SK-N-SH (cell line): ENCODE measurements around the gene CCDC183. TPM values are rescaled to one million over a fixed set of nuclear protein-coding genes. Genes with fewer than 3 reads are reported as not detected.

ENCODE experiments used
- CTCF ChIA-PET: fragments of 300-600, 350-600 bp; formaldehyde crosslinking; extraction: SDS; loops from one replicate; lab custom pipeline; 2021; lab: Yijun Ruan, JAX
- POLR2A ChIA-PET: fragments of 350-600 bp; sonication (Branson Sonifier 250); formaldehyde crosslinking; extraction: SDS; loops from one replicate; lab custom pipeline; 2020; ENCODE audit warnings: antibody characterized with exemption, inconsistent platforms; lab: Yijun Ruan, JAX
- DNase-seq: peaks from one replicate; pipeline ENCODE4 v3.0.0; 2012
- H2AFZ ChIP-seq: fragments of 200-600 bp; sonication (generic); 2 replicates; pipeline ENCODE4 v1.8.1; 2016; ENCODE audit warnings: antibody characterized with exemption, mild to moderate bottlenecking, low read depth
- H3F3A ChIP-seq: fragments of 200-600 bp; sonication (generic); replicated peaks from 2 replicates; pipeline ENCODE3; 2016; ENCODE audit warnings: antibody characterized with exemption, mild to moderate bottlenecking; ENCODE audit not compliant: insufficient read depth
- H3K27ac ChIP-seq, 2 experiments: fragments of 200-500 bp in 1 of 2; fragments of 200-600 bp in 1 of 2; sonication (Bioruptor generic) in 1 of 2; sonication (generic), shearing (Covaris generic) in 1 of 2; 2 replicates each; pipeline versions ENCODE4 v1.5.1 to v1.6.1; 2014 to 2016; ENCODE audit warnings: low read depth in 2 of 2, inconsistent platforms in 1 of 2, low read length in 1 of 2, mild to moderate bottlenecking in 1 of 2, mixed read lengths in 1 of 2
- H3K27me3 ChIP-seq: fragments of 200-600 bp; sonication (generic), shearing (Covaris generic); 2 replicates; pipeline ENCODE4 v1.6.1; 2016; ENCODE audit warnings: mixed run types; ENCODE audit not compliant: insufficient read depth
- H3K36me3 ChIP-seq, 2 experiments: fragments of 200-500 bp in 1 of 2; fragments of 200-600 bp in 1 of 2; sonication (Bioruptor generic) in 1 of 2; sonication (generic) in 1 of 2; replicated peaks in 1 of 2; 2 replicates each; pipeline versions ENCODE3 to v1.5.1; 2014 to 2016; ENCODE audit warnings: low read length in 1 of 2, mild to moderate bottlenecking in 1 of 2; ENCODE audit not compliant: insufficient read depth in 2 of 2, control insufficient read depth in 1 of 2
- H3K4me1 ChIP-seq, 2 experiments: fragments of 200-500 bp in 1 of 2; fragments of 200-600 bp in 1 of 2; sonication (Bioruptor generic) in 1 of 2; sonication (generic), shearing (Covaris generic) in 1 of 2; 2 replicates each; pipeline versions ENCODE4 v1.5.1 to v1.6.1; 2014 to 2016; ENCODE audit warnings: low read depth in 1 of 2, low read length in 1 of 2, mixed run types in 1 of 2; ENCODE audit not compliant: insufficient read depth in 2 of 2, control insufficient read depth in 1 of 2
- H3K4me2 ChIP-seq: fragments of 200-600 bp; sonication (generic), shearing (Covaris generic); 2 replicates; pipeline ENCODE4 v1.6.1; 2017; ENCODE audit warnings: mixed run types
- H3K4me3 ChIP-seq, 2 experiments: fragments of 200-500 bp in 1 of 2; fragments of 200-600 bp in 1 of 2; sonication (Bioruptor generic) in 1 of 2; sonication (generic), shearing (Covaris generic) in 1 of 2; 2 replicates each; pipeline versions ENCODE4 v1.5.1 to v1.8.1; 2014 to 2016; ENCODE audit warnings: low read depth in 2 of 2, inconsistent platforms in 1 of 2, low read length in 1 of 2, mild to moderate bottlenecking in 1 of 2, mixed read lengths in 1 of 2, moderate library complexity in 1 of 2
- H3K79me2 ChIP-seq: fragments of 200-600 bp; sonication (generic); 2 replicates; pipeline ENCODE4 v1.8.1; 2017; ENCODE audit warnings: mild to moderate bottlenecking; ENCODE audit not compliant: insufficient read depth
- H3K9ac ChIP-seq: fragments of 200-600 bp; sonication (generic); 2 replicates; pipeline ENCODE4 v1.6.1; 2017; ENCODE audit warnings: mixed run types
- H3K9me2 ChIP-seq: fragments of 200-600 bp; sonication (generic); 2 replicates; pipeline ENCODE4 v1.6.1; 2017; ENCODE audit warnings: mixed run types
- H3K9me3 ChIP-seq: fragments of 200-600 bp; sonication (generic); 2 replicates; pipeline ENCODE4 v1.6.1; 2017; ENCODE audit warnings: mixed run types, mild to moderate bottlenecking, moderate library complexity
- H4K20me1 ChIP-seq: fragments of 200-600 bp; sonication (generic); 2 replicates; pipeline ENCODE4 v1.6.1; 2017; ENCODE audit warnings: mild to moderate bottlenecking, mixed run types; ENCODE audit not compliant: insufficient read depth
- CHD2 ChIP-seq: fragments of 150-350 bp; IDR thresholded peaks from 2 replicates; pipeline ENCODE4 v1.6.1; 2018; ENCODE audit warnings: low read length; ENCODE audit not compliant: partially characterized antibody
- EP300 ChIP-seq, 2 experiments: IDR thresholded peaks; 2 replicates each; pipeline versions ENCODE4 v1.4.0 to v1.6.1; 2012; ENCODE audit warnings: borderline replicate concordance in 1 of 2, low read depth in 1 of 2, low read length in 1 of 2
- EZH2phosphoT487 ChIP-seq: fragments of 200-600 bp; sonication (generic); IDR thresholded peaks from 2 replicates; pipeline ENCODE4 v1.6.1; 2017; ENCODE audit warnings: low read depth, mixed run types, mild to moderate bottlenecking, antibody characterized with exemption, moderate library complexity, borderline replicate concordance
- FOSL2 ChIP-seq: IDR thresholded peaks from 2 replicates; pipeline ENCODE4 v1.4.0; 2012; ENCODE audit warnings: low read depth, mild to moderate bottlenecking, moderate library complexity, borderline replicate concordance
- FOXJ3 ChIP-seq: sonication (generic); formaldehyde crosslinking; IDR thresholded peaks from 2 replicates; pipeline ENCODE4 v1.5.1; 2020; ENCODE audit warnings: mild to moderate bottlenecking, missing genetic modification reagents
- FOXM1 ChIP-seq: IDR thresholded peaks from 2 replicates; pipeline ENCODE4 v1.4.0; 2012; ENCODE audit warnings: low read depth, mild to moderate bottlenecking
- MAX ChIP-seq: IDR thresholded peaks from 2 replicates; pipeline ENCODE4 v1.4.0; 2012; ENCODE audit warnings: low read depth
- MEF2A ChIP-seq: IDR thresholded peaks from 2 replicates; pipeline ENCODE4 v1.4.0; 2012; ENCODE audit warnings: low read depth, borderline replicate concordance
- MXI1 ChIP-seq: IDR thresholded peaks from 2 replicates; pipeline ENCODE4 v1.6.1; 2012; ENCODE audit warnings: mild to moderate bottlenecking, low read depth, low read length, improper control_type of control experiment
- NFIC ChIP-seq: IDR thresholded peaks from 2 replicates; pipeline ENCODE4 v1.4.0; 2012; ENCODE audit warnings: borderline replicate concordance
- PBX3 ChIP-seq: IDR thresholded peaks from 2 replicates; pipeline ENCODE4; 2012
- RAD21 ChIP-seq: IDR thresholded peaks from 2 replicates; pipeline ENCODE4 v1.6.1; 2012; ENCODE audit warnings: mild to moderate bottlenecking, low read length
- RFX5 ChIP-seq: IDR thresholded peaks from 2 replicates; pipeline ENCODE4 v1.6.1; 2012; ENCODE audit warnings: mild to moderate bottlenecking, improper control_type of control experiment, low read length
- SMC3 ChIP-seq: IDR thresholded peaks from 2 replicates; pipeline ENCODE4 v1.6.1; 2012; ENCODE audit warnings: low read depth, low read length, improper control_type of control experiment
- TAF1 ChIP-seq: IDR thresholded peaks from 2 replicates; pipeline ENCODE4 v1.6.1; 2012; ENCODE audit warnings: low read depth, mild to moderate bottlenecking, low read length, moderate library complexity, borderline replicate concordance
- TCF12 ChIP-seq: IDR thresholded peaks from 2 replicates; pipeline ENCODE4 v1.4.0; 2012
- WGBS: methylation state at CpG from one replicate; pipeline ENCODE4 v1.1.6; 2017; ENCODE audit warnings: low lambda C conversion rate; 5-methylcytosine and 5-hydroxymethylcytosine counted together
- polyA plus RNA-seq, 3 experiments: library from polyadenylated mRNA; depleted of rRNA; stranded (reverse); fragments of >200 nt; gene quantifications; 2 replicates each; pipeline ENCODE4 v1.2.3, GENCODE V29; 2012
- TF ChIP-seq, protein P1 (sequence below): IDR thresholded peaks from 2 replicates; pipeline ENCODE4 v1.4.0; 2012; ENCODE audit warnings: low read depth, borderline replicate concordance

CCDC183 gene
- polyA plus RNA-seq, 1 of the 3 experiments (the other 2 are of a cell fraction), result 5.3 TPM

DNA sequence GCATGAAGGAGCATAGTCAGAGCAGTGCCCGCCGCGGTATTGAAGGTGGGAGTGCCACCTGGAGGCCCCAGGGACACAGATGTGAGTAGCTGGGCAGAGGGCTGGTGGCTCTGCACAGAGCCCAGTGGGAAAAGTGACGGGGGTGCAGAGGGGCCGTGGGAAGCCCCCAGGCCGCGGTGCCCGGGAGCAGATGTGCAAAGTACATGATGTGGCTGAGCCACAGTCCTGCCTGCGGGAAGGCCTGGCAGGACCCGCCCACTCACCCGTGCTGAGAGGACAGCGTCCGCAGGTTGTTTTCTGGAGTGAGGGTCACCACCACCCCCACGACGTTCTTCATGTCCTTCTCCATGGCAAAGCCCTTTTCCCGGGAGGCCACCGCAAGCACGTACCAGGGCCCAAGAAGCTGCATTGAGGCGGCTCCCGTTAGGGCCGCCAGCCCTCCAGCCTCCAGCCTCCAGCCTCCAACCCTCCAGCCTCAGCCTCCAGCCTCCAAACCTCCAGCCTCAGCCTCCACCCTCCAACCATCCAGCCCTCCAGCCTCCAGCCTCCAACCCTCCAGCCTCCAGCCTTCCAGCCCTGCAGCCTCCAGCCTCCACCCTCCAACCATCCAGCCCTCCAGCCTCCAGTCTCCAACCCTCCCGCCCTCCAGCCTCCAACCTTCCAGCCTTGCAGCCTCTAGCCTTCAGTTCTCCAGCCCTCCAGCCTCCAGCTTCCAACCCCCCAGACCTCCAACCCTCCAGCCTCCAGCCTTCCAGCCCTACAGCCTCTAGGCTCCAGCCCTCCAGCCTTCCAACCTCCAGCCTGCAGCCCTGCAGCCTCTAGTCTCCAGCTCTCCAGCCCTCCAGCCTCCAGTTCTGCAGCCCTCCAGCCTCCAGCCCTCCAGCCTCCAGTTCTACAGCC, 48.7 kb upstream of the CCDC183 start:
- no peaks in the 10 kb centered on the region for H3K36me3 ChIP-seq
- H3K9me3 ChIP-seq, result no peaks in the 10 kb centered on the region
- no peak overlapping the region for H3K4me2 ChIP-seq
- ChIA-PET POLR2A (interaction anchor here (0.7 kb wide), 1 partner anchor 19 kb away, joined by 4 read pairs; no protein-coding TSS in a partner anchor), CTCF (interaction anchor here (0.7 to 4.7 kb wide), 4 partner anchors 13 to 22 kb away, joined by 3 to 19 read pairs (median 4); no protein-coding TSS in a partner anchor)
- H3K79me2 ChIP-seq, result no peaks in the 10 kb centered on the region
- H3K4me3 ChIP-seq, result no peak overlapping the region
- WGBS, result 86% methylated on average over 13 of the region's 22 CpGs
- H4K20me1 ChIP-seq, result no peaks in the 10 kb centered on the region
- H3K9ac ChIP-seq, result no peak overlapping the region
- no peaks in the 10 kb centered on the region for H3K9me2 ChIP-seq
- no peaks in the 10 kb centered on the region; a peak in 1 of 4 replicates for H3K4me1 ChIP-seq
- DNase-seq, result no peak
- H3F3A ChIP-seq, result no peaks in the 10 kb centered on the region
- H2AFZ ChIP-seq, result no peak overlapping the region
- H3K27me3 ChIP-seq, result no peaks in the 10 kb centered on the region
- no peak overlapping the region for H3K27ac ChIP-seq
- no peak for TF ChIP-seq RAD21
- TF ChIP-seq FOXM1, result no peak
- TF ChIP-seq MEF2A, result no peak
- TF ChIP-seq FOSL2, result no peak
- TF ChIP-seq, protein P1, sequence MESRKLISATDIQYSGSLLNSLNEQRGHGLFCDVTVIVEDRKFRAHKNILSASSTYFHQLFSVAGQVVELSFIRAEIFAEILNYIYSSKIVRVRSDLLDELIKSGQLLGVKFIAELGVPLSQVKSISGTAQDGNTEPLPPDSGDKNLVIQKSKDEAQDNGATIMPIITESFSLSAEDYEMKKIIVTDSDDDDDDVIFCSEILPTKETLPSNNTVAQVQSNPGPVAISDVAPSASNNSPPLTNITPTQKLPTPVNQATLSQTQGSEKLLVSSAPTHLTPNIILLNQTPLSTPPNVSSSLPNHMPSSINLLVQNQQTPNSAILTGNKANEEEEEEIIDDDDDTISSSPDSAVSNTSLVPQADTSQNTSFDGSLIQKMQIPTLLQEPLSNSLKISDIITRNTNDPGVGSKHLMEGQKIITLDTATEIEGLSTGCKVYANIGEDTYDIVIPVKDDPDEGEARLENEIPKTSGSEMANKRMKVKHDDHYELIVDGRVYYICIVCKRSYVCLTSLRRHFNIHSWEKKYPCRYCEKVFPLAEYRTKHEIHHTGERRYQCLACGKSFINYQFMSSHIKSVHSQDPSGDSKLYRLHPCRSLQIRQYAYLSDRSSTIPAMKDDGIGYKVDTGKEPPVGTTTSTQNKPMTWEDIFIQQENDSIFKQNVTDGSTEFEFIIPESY, result no peak
- TF ChIP-seq FOXJ3 (CRISPR knock-in tag), result no peak
- TF ChIP-seq MXI1, result no peak
- TF ChIP-seq EZH2phosphoT487, result no peak
- TF ChIP-seq SMC3, result no peak
- TF ChIP-seq TAF1, result no peak
- no peak for TF ChIP-seq RFX5
- no peak for TF ChIP-seq MAX
- TF ChIP-seq EP300 (IDR thresholded peaks at IDR 0.05; ENCODE audit: borderline replicate concordance in 1 of 2, low read depth in 1 of 2, low read length in 1 of 2), result no peak

DNA sequence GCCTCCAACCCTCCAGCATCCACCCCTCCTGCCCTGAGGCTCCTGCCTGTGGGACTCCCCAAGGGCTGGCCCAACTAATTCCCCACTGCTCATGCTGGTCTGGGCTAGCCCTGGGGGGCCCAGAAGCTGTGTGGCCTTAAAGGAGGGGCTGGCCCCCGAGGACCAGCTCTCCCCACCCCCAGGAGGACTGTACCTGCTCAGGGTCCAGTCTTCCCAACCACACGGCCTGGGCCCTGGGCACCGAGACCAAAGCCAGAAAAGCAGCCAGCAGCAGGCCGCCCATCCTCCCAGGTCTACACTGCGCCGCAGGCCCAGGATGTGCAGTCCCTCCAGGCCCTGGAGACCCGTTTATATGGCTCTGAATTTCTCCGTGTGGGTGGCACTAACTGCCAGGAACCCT, 47.9 kb upstream of the CCDC183 start, which contains the start of gene LCN6:
Gene LCN6 (minus strand): TSS at position 325 of the 400 bp plus-strand sequence. CDS start 42 bp downstream, at position 283.
- H3K9me3 ChIP-seq, result no peaks in the 10 kb centered on the region
- no peak for TF ChIP-seq EP300 (IDR thresholded peaks at IDR 0.05; ENCODE audit: borderline replicate concordance in 1 of 2, low read depth in 1 of 2, low read length in 1 of 2)
- no peak for TF ChIP-seq MXI1
- TF ChIP-seq CHD2, result no peak
- TF ChIP-seq TCF12, result no peak
- no peak for TF ChIP-seq PBX3
- no peak for TF ChIP-seq NFIC
- peaks cover 3% of the 10 kb centered on the region for H3F3A ChIP-seq
- no peak within 1 kb of the TSS for H3K4me3 ChIP-seq
- CTCF ChIA-PET, result interaction anchor here (0.7 to 4.7 kb wide), 3 partner anchors 10 to 15 kb away, joined by 3 to 19 read pairs (median 3); partner anchors contain the start of gene LCN8
- POLR2A ChIA-PET, result no interaction called here
- H3K36me3 ChIP-seq, result no peaks in the 10 kb centered on the region
- no peak within 1 kb of the TSS for H3K4me2 ChIP-seq
- H2AFZ ChIP-seq, result no peak within 1 kb of the TSS
- no peaks in the 10 kb centered on the region for H3K9me2 ChIP-seq
- no peak for DNase-seq
- no peaks in the 10 kb centered on the region for H3K4me1 ChIP-seq
- H3K27me3 ChIP-seq, result no peaks in the 10 kb centered on the region
- no peak within 1 kb of the TSS for H3K27ac ChIP-seq
- H3K79me2 ChIP-seq, result no peaks in the 10 kb centered on the region
- H4K20me1 ChIP-seq, result no peaks in the 10 kb centered on the region
- 38% methylated on average over 4 of the region's 8 CpGs for WGBS
- no peak within 1 kb of the TSS for H3K9ac ChIP-seq
